HepG2 (cell line): Measurements from ENCODE around the gene CEP89.

ENCODE experiments used
- ARNTL ChIP-seq: sonication (generic); formaldehyde crosslinking; IDR thresholded peaks from 2 replicates; pipeline ENCODE4 v1.4.0; 2020; ENCODE audit warnings: mild to moderate bottlenecking, missing genetic modification reagents
- ATM ChIP-seq: fragments of 450-650 bp; IDR thresholded peaks from 2 replicates; pipeline ENCODE4 v1.7.1; 2017; ENCODE audit warnings: mild to moderate bottlenecking, borderline replicate concordance
- FOSL1 ChIP-seq: sonication (generic); formaldehyde crosslinking; IDR thresholded peaks from 2 replicates; pipeline ENCODE4 v1.9.0; 2021; ENCODE audit warnings: missing genetic modification reagents, borderline replicate concordance
- NPAS2 ChIP-seq: sonication (generic); formaldehyde crosslinking; IDR thresholded peaks from 2 replicates; pipeline ENCODE4 v1.8.0; 2022; ENCODE audit warnings: mild to moderate bottlenecking, missing genetic modification reagents, borderline replicate concordance
- POLR2AphosphoS2 ChIP-seq: IDR thresholded peaks from 2 replicates; pipeline ENCODE4 v1.6.1; 2011; ENCODE audit warnings: low read depth, low read length, improper control_type of control experiment
- POLR2AphosphoS5 ChIP-seq: IDR thresholded peaks from 2 replicates; pipeline ENCODE4 v1.6.1; 2012; ENCODE audit warnings: low read depth, low read length
- SMC3 ChIP-seq: IDR thresholded peaks from 2 replicates; pipeline ENCODE4 v1.6.1; 2011; ENCODE audit warnings: low read length, improper control_type of control experiment
- ZFP91 ChIP-seq: sonication (generic); formaldehyde crosslinking; IDR thresholded peaks from 2 replicates; pipeline ENCODE4 v1.9.0; 2022; ENCODE audit warnings: missing genetic modification reagents, mild to moderate bottlenecking, borderline replicate concordance
- ZNF17 ChIP-seq: sonication (generic); formaldehyde crosslinking; IDR thresholded peaks from 2 replicates; pipeline ENCODE4 v1.5.0; 2020; ENCODE audit warnings: mild to moderate bottlenecking, missing genetic modification reagents
- ZNF430 ChIP-seq: sonication (generic); formaldehyde crosslinking; IDR thresholded peaks from 2 replicates; pipeline ENCODE4 v1.9.0; 2021; ENCODE audit warnings: mild to moderate bottlenecking, missing genetic modification reagents
- TF ChIP-seq, protein P1 (sequence below): sonication (generic); formaldehyde crosslinking; IDR thresholded peaks from 2 replicates; pipeline ENCODE4 v1.5.0; 2020; ENCODE audit warnings: mild to moderate bottlenecking, missing genetic modification reagents, moderate library complexity
- TF ChIP-seq, protein P2 (sequence below): sonication (generic); formaldehyde crosslinking; IDR thresholded peaks from 2 replicates; pipeline ENCODE4 v1.4.0; 2020; ENCODE audit warnings: missing genetic modification reagents
- TF ChIP-seq, protein P3 (sequence below): sonication (generic); formaldehyde crosslinking; IDR thresholded peaks from 2 replicates; pipeline ENCODE4 v1.5.1; 2020; ENCODE audit warnings: mild to moderate bottlenecking, missing genetic modification reagents, moderate library complexity

GRCh38 chr19:32876919-32877285 lies 94.9 kb downstream of the CEP89 start:
- no peak for TF ChIP-seq ZNF430 (CRISPR knock-in tag)
- no peak for TF ChIP-seq ZFP91 (CRISPR knock-in tag)
- no peak for TF ChIP-seq ARNTL (CRISPR knock-in tag)
- no peak for TF ChIP-seq ZNF17
- TF ChIP-seq POLR2AphosphoS2 = no peak
- TF ChIP-seq ATM = no peak
- no peak for TF ChIP-seq SMC3
- TF ChIP-seq, protein P1, sequence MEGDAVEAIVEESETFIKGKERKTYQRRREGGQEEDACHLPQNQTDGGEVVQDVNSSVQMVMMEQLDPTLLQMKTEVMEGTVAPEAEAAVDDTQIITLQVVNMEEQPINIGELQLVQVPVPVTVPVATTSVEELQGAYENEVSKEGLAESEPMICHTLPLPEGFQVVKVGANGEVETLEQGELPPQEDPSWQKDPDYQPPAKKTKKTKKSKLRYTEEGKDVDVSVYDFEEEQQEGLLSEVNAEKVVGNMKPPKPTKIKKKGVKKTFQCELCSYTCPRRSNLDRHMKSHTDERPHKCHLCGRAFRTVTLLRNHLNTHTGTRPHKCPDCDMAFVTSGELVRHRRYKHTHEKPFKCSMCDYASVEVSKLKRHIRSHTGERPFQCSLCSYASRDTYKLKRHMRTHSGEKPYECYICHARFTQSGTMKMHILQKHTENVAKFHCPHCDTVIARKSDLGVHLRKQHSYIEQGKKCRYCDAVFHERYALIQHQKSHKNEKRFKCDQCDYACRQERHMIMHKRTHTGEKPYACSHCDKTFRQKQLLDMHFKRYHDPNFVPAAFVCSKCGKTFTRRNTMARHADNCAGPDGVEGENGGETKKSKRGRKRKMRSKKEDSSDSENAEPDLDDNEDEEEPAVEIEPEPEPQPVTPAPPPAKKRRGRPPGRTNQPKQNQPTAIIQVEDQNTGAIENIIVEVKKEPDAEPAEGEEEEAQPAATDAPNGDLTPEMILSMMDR (CRISPR knock-in tag) = no peak
- TF ChIP-seq FOSL1 = no peak
- TF ChIP-seq, protein P2, sequence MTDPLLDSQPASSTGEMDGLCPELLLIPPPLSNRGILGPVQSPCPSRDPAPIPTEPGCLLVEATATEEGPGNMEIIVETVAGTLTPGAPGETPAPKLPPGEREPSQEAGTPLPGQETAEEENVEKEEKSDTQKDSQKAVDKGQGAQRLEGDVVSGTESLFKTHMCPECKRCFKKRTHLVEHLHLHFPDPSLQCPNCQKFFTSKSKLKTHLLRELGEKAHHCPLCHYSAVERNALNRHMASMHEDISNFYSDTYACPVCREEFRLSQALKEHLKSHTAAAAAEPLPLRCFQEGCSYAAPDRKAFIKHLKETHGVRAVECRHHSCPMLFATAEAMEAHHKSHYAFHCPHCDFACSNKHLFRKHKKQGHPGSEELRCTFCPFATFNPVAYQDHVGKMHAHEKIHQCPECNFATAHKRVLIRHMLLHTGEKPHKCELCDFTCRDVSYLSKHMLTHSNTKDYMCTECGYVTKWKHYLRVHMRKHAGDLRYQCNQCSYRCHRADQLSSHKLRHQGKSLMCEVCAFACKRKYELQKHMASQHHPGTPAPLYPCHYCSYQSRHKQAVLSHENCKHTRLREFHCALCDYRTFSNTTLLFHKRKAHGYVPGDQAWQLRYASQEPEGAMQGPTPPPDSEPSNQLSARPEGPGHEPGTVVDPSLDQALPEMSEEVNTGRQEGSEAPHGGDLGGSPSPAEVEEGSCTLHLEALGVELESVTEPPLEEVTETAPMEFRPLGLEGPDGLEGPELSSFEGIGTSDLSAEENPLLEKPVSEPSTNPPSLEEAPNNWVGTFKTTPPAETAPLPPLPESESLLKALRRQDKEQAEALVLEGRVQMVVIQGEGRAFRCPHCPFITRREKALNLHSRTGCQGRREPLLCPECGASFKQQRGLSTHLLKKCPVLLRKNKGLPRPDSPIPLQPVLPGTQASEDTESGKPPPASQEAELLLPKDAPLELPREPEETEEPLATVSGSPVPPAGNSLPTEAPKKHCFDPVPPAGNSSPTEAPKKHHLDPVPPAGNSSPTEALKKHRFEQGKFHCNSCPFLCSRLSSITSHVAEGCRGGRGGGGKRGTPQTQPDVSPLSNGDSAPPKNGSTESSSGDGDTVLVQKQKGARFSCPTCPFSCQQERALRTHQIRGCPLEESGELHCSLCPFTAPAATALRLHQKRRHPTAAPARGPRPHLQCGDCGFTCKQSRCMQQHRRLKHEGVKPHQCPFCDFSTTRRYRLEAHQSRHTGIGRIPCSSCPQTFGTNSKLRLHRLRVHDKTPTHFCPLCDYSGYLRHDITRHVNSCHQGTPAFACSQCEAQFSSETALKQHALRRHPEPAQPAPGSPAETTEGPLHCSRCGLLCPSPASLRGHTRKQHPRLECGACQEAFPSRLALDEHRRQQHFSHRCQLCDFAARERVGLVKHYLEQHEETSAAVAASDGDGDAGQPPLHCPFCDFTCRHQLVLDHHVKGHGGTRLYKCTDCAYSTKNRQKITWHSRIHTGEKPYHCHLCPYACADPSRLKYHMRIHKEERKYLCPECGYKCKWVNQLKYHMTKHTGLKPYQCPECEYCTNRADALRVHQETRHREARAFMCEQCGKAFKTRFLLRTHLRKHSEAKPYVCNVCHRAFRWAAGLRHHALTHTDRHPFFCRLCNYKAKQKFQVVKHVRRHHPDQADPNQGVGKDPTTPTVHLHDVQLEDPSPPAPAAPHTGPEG (CRISPR knock-in tag) = no peak
- no peak for TF ChIP-seq POLR2AphosphoS5
- TF ChIP-seq, protein P3, sequence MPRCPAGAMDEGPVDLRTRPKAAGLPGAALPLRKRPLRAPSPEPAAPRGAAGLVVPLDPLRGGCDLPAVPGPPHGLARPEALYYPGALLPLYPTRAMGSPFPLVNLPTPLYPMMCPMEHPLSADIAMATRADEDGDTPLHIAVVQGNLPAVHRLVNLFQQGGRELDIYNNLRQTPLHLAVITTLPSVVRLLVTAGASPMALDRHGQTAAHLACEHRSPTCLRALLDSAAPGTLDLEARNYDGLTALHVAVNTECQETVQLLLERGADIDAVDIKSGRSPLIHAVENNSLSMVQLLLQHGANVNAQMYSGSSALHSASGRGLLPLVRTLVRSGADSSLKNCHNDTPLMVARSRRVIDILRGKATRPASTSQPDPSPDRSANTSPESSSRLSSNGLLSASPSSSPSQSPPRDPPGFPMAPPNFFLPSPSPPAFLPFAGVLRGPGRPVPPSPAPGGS (CRISPR knock-in tag) = no peak
- TF ChIP-seq NPAS2 = no peak
